Spleen (tissue), 11 donors: ENCODE results near the gene SEC24B. TPM values are rescaled to one million over a fixed set of nuclear protein-coding genes. Genes with fewer than 3 reads are reported as not detected.

ENCODE experiments used
- DNase-seq: peaks from one replicate; pipeline ENCODE4 v3.0.0-alpha.2; 2020
- H3K27ac ChIP-seq, 8 donors: fragments of 200-600 bp; sonication (generic) in 7 of 8; 1 replicate in 4 of 8; 2 replicates in 4 of 8; pipeline versions ENCODE4 v1.5.0 to v1.8.0; 2016 to 2021; ENCODE audit warnings: inconsistent platforms in 4 of 8, mild to moderate bottlenecking in 4 of 8, moderate library complexity in 1 of 8
- H3K27me3 ChIP-seq, 7 donors: fragments of 200-600 bp; sonication (generic) in 6 of 7; replicated peaks in 1 of 7; 1 replicate in 4 of 7; 2 replicates in 3 of 7; pipeline versions ENCODE4 v1.5.0 to v1.8.0; 2016 to 2021; ENCODE audit warnings: inconsistent platforms in 3 of 7, mild to moderate bottlenecking in 1 of 7
- H3K36me3 ChIP-seq, 6 donors: fragments of 200-600 bp; sonication (generic) in 5 of 6; 1 replicate in 4 of 6; 2 replicates in 2 of 6; pipeline versions ENCODE4 v1.5.0 to v1.8.0; 2016 to 2021; ENCODE audit warnings: inconsistent platforms in 2 of 6
- H3K4me1 ChIP-seq, 6 donors: fragments of 200-600 bp; sonication (generic) in 5 of 6; 1 replicate in 3 of 6; 2 replicates in 3 of 6; pipeline versions ENCODE4 v1.5.0 to v1.8.0; 2016 to 2021; ENCODE audit warnings: inconsistent platforms in 3 of 6
- H3K4me3 ChIP-seq, 8 donors: fragments of 200-600 bp; sonication (generic) in 7 of 8; 1 replicate in 4 of 8; 2 replicates in 4 of 8; pipeline versions ENCODE4 v1.5.0 to v1.8.0; 2016 to 2021; ENCODE audit warnings: inconsistent platforms in 4 of 8, mild to moderate bottlenecking in 4 of 8, moderate library complexity in 2 of 8
- H3K9me3 ChIP-seq, 8 donors: fragments of 200-600 bp; sonication (generic) in 7 of 8; 1 replicate in 4 of 8; 2 replicates in 4 of 8; pipeline versions ENCODE4 v1.5.0 to v1.8.0; 2016 to 2021; ENCODE audit warnings: inconsistent platforms in 4 of 8
- POLR2A ChIP-seq, 3 donors: fragments of 450-650 bp; IDR thresholded peaks; one replicate each; pipeline ENCODE4 v1.5.1; 2017; ENCODE audit warnings: antibody characterized with exemption in 3 of 3, mild to moderate bottlenecking in 1 of 3
- POLR2AphosphoS5 ChIP-seq, 3 donors: sonication (generic); formaldehyde crosslinking; IDR thresholded peaks; one replicate each; pipeline ENCODE4 v1.5.1; 2017; ENCODE audit warnings: antibody characterized with exemption in 3 of 3
- WGBS, 5 donors: extraction: QIAGEN DNeasy Blood & Tissue Kit in 3 of 5; methylation state at CpG; one replicate each; pipeline versions ENCODE4 v1.1.5 to v1.1.7; 2013 to 2018; 5-methylcytosine and 5-hydroxymethylcytosine counted together
- intact Hi-C: fragments of 100-400 bp; cut with DNase I; formaldehyde crosslinking; loops from one replicate; pipeline ENCODE4 v1.15.0; 2023; ENCODE audit warnings: low total_unique reads
- polyA plus RNA-seq, 3 donors: library from polyadenylated mRNA; stranded (reverse); fragments of 200-250 nt; gene quantifications; one replicate each; pipeline ENCODE4 v1.2.1, GENCODE V29; 2013
- total RNA-seq, 7 donors: library from RNA; depleted of rRNA in 3 of 7; stranded (reverse); fragments of >200 nt in 3 of 7; fragmentation: NEBNext Ultra II Directional in 4 of 7; extraction: Animal tissue kit (Norgen Biotek cat#: 25700) in 4 of 7; gene quantifications; one replicate each; pipeline versions ENCODE4 v1.1.0 to v1.2.1, GENCODE V29; 2016 to 2021
- TF ChIP-seq, protein P1 (sequence below), 11 experiments: fragments of 200-600 bp in 7 of 11; fragments of 450-650 bp in 4 of 11; sonication (generic) in 4 of 11; IDR thresholded peaks in 8 of 11; conservative IDR thresholded peaks in 3 of 11; 1 replicate in 7 of 11; 2 replicates in 4 of 11; pipeline versions ENCODE4 v1.4.0 to v1.8.0; 2016 to 2021; ENCODE audit warnings: antibody characterized with exemption in 11 of 11, inconsistent platforms in 4 of 11, mild to moderate bottlenecking in 1 of 11
- donor health status: healthy with polysubstance abuse.
- donor health status: DM: no; HTN: no; CAD: no; lungs with moderate emphysema.
- donor health status: DM: no; HTN: no; CAD: no.
- donor health status: Bipolar disorder and iron deficiency.
- donor health status: healthy.
- donor health status: DM: no; HTN: no; CAD: no.
- donor health status: DM: yes; HTN: yes; CAD: no.

The SEC24B gene
- total and polyA plus RNA-seq, 10 donors = 7.1 to 42.9 (median 32.4) TPM

DNA sequence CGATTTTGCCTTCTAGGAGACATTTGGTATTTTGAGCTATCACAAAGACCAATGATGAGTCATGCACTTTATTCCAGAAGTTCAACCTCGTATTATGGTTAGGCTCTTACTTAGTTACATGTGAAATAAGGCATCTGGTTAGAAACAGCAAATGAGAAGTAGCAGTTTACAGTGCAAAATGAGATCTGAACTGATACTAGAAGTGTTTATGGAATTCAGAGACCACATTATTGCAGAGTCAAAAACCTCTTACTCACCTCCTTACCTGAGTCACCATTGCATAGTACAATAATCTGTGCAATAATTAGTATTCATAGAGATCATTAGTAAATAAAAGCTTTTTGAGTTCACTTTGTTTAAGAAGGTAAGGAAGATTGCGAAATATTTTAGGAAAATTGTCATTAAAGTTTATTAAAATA is 38.7 kb downstream of the SEC24B start:
- 69 to 85% (median 74%) methylated on average over 3 of the region's 3 CpGs for WGBS, 5 donors

DNA sequence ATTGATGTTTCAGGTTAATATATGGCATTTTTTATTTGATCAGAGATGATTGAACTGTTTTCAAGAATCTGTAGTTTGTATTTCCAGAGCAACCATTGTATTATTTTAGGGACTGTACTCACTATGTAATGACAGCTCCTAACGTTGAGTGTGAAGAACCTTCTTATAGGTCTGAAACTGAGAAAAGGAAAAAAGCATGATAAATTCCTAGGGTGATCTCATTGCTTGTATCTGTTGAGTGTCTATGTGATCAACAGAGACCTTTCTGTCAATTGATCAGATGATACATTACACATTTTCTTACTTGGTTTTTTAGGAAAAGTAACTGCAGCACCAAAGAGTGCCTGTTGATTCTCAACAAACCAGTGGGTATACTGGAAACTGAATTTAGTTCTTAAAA is 40.2 kb downstream of the SEC24B start:
- WGBS, 5 donors = 55 to 78% (median 69%) methylated on average over 1 of the region's 1 CpG
- Histone ChIP-seq H3K4me3 (no peak overlapping the region), H3K4me1 (peaks cover 0 to 57% (median 20%) of the 10 kb centered on the region in 6 donors), H3K27me3 (no peaks in the 10 kb centered on the region), H3K9me3 (no peaks in the 10 kb centered on the region), H3K27ac (no peak overlapping the region), H3K36me3 (peaks cover 0 to 68% (median 14%) of the 10 kb centered on the region in 6 donors)
- TF ChIP-seq POLR2A (IDR thresholded peaks at IDR 0.05) (no peak), POLR2AphosphoS5 (IDR thresholded peaks at IDR 0.05) (no peak)
- TF ChIP-seq, protein P1, sequence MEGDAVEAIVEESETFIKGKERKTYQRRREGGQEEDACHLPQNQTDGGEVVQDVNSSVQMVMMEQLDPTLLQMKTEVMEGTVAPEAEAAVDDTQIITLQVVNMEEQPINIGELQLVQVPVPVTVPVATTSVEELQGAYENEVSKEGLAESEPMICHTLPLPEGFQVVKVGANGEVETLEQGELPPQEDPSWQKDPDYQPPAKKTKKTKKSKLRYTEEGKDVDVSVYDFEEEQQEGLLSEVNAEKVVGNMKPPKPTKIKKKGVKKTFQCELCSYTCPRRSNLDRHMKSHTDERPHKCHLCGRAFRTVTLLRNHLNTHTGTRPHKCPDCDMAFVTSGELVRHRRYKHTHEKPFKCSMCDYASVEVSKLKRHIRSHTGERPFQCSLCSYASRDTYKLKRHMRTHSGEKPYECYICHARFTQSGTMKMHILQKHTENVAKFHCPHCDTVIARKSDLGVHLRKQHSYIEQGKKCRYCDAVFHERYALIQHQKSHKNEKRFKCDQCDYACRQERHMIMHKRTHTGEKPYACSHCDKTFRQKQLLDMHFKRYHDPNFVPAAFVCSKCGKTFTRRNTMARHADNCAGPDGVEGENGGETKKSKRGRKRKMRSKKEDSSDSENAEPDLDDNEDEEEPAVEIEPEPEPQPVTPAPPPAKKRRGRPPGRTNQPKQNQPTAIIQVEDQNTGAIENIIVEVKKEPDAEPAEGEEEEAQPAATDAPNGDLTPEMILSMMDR (IDR thresholded peaks at IDR 0.05 in 8 of 11, conservative IDR thresholded peaks at IDR 0.05 in 3 of 11) = no peak
- intact Hi-C loops = no loop called here
- no peak for DNase-seq

More for the DNA sequence above, 38.7 kb downstream of the SEC24B start:
- intact Hi-C loops = no loop called here
- Histone ChIP-seq H3K27me3 (no peaks in the 10 kb centered on the region), H3K27ac (no peak overlapping the region), H3K9me3 (no peaks in the 10 kb centered on the region), H3K4me1 (peaks cover 0 to 59% (median 23%) of the 10 kb centered on the region in 6 donors), H3K4me3 (no peak overlapping the region), H3K36me3 (peaks cover 0 to 79% (median 14%) of the 10 kb centered on the region in 6 donors)
- TF ChIP-seq POLR2A (IDR thresholded peaks at IDR 0.05) = no peak
- TF ChIP-seq POLR2AphosphoS5 (IDR thresholded peaks at IDR 0.05) = no peak
- TF ChIP-seq, protein P1 (IDR thresholded peaks at IDR 0.05 in 8 of 11, conservative IDR thresholded peaks at IDR 0.05 in 3 of 11) = no peak
- DNase-seq = no peak

DNA sequence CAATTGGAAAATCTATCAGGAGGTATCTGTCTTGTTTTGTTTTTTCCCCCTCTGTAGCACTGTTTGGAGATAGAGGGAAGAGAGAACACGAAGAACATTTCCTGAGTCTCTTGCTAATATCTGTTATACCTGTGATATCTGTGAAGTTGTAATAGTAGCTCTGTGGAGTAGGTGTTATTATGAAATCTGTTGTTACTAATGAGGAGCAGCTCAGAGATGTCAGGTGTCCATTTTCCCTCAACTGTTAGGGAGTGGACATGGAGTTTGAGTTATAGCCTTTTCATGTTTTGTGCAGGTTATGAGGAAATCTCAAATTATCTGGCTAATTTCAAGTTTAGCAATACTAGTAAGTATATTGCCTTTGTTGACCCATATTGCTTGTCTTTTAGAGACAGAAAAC is 52.4 kb downstream of the SEC24B start:
- DNase-seq = no peak
- Histone ChIP-seq H3K36me3 (peaks cover 0 to 52% (median 15%) of the 10 kb centered on the region in 6 donors), H3K9me3 (no peaks in the 10 kb centered on the region), H3K4me1 (peaks cover 0 to 12% (median 0%) of the 10 kb centered on the region in 6 donors), H3K27ac (no peak overlapping the region), H3K4me3 (no peak overlapping the region), H3K27me3 (no peaks in the 10 kb centered on the region)
- TF ChIP-seq POLR2A (IDR thresholded peaks at IDR 0.05) (no peak), POLR2AphosphoS5 (IDR thresholded peaks at IDR 0.05) (no peak)
- TF ChIP-seq, protein P1 (IDR thresholded peaks at IDR 0.05 in 8 of 11, conservative IDR thresholded peaks at IDR 0.05 in 3 of 11) = no peak
- WGBS, 5 donors = 67 to 94% (median 88%) methylated on average over 1 of the region's 1 CpG
- intact Hi-C loops = no loop called here

DNA sequence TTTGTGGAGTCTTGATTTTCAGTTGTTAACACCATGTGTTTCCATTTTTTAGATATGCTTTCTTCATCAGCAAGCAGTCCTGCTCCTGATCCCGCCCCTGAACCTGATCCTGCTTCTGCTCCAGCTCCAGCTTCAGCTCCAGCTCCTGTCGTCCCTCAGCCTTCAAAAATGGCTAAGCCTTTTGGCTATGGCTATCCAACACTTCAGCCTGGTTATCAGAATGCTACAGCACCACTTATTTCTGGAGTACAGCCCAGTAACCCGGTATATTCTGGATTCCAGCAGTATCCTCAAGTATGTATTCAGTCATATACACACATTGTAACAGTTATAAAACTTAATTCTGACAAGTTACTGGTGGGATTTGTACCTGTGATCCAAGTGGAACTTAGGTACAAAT is 60.9 kb downstream of the SEC24B start:
- intact Hi-C loops = no loop called here
- H3K4me1 ChIP-seq = no peaks in the 10 kb centered on the region
- WGBS, 5 donors = 89 to 97% (median 93%) methylated on average over 3 of the region's 3 CpGs
- H3K4me3 ChIP-seq = no peak overlapping the region
- H3K9me3 ChIP-seq = no peaks in the 10 kb centered on the region
- no peak for DNase-seq
- H3K27ac ChIP-seq = no peak overlapping the region
- no peaks in the 10 kb centered on the region for H3K27me3 ChIP-seq
- H3K36me3 ChIP-seq = peaks cover 0 to 87% (median 51%) of the 10 kb centered on the region in 6 donors
- TF ChIP-seq POLR2A (IDR thresholded peaks at IDR 0.05) (no peak), POLR2AphosphoS5 (IDR thresholded peaks at IDR 0.05) (no peak)
- TF ChIP-seq, protein P1 (IDR thresholded peaks at IDR 0.05 in 8 of 11, conservative IDR thresholded peaks at IDR 0.05 in 3 of 11) = no peak
